Stimulated activated CD4-positive, alpha-beta T cell treated with anti-CD3 and anti-CD28 coated beads, Interleukin-1b, Interleukin-23, amount 100 ng/mL, for 4 hours (primary cell): ENCODE data around the gene BACH2.
"Not testable (repeated sequence)": the region's sequence is repeated elsewhere in the genome, so short reads cannot be mapped to it uniquely, and the experiment has no call there.

Experiments
- DNase-seq, 2 donors: peaks; one replicate each; pipeline ENCODE4 v3.0.0-alpha.2; 2020; ENCODE audit warnings: low read depth in 2 of 2

Gene BACH2

GRCh38 chr6:90214966-90215365, 81.7 kb downstream of the BACH2 start:
- no peak for DNase-seq

DNA sequence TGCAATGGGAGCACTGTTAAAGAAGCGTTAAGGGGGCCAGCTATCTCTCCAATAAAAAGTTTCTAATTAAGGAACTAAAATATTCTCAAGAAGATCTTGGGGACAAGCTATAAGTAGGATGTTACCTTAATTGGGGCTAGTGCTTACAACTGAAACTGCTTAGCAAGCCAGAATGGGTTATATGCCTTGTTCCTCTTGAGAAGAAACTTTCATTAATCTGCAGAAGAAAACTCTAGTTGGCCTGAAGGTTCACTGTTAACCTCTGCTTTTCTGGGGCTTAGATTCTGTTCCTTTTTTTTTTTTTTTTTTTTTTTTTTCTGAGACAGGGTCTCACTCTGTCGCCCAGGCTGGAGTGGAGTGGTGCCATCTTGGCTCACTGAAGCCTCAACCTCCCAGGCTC, 82.2 kb downstream of the BACH2 start:
- DNase-seq = no peak

DNA sequence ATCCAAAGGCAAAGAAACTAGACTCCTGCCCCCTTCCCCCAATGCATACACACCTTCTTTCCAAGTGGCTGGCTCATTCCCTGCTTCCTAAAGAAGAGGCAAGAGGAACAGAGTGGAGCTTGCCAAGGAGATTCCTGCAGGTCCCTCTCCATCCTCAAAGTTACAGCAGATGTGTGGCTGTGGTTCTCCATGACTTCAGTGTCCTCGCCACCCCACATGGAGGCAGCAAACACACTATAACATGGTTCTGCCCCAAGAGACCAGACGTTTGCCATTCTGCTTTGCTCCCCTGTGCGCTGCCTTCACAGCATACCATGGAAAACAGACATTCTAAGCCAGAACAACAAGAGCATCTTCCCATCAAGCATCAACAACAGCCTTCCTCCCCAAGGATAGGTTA, 84.4 kb downstream of the BACH2 start:
- no peak for DNase-seq

DNA sequence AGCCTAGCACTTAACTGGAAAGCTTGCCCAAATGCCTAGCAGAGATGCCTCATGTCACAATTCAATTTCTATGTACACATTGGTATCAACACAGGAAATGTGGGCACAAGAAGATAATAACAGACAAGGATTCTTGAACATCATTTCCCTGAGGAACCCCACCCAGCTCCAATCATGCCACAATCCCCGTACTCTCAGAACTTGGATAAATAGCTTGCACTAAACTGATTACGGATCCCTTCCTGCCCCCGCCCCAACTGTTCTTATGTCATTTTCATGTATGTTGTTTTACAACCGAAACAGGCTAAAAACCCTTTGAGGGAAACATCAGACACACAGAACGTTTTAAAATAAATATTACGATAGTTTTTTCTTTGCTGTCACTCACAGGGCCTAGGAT, 87.1 kb downstream of the BACH2 start:
- no peak for DNase-seq

GRCh38 chr6:90208690-90209089, 88.0 kb downstream of the BACH2 start:
- DNase-seq = not testable (repeated sequence)

DNA sequence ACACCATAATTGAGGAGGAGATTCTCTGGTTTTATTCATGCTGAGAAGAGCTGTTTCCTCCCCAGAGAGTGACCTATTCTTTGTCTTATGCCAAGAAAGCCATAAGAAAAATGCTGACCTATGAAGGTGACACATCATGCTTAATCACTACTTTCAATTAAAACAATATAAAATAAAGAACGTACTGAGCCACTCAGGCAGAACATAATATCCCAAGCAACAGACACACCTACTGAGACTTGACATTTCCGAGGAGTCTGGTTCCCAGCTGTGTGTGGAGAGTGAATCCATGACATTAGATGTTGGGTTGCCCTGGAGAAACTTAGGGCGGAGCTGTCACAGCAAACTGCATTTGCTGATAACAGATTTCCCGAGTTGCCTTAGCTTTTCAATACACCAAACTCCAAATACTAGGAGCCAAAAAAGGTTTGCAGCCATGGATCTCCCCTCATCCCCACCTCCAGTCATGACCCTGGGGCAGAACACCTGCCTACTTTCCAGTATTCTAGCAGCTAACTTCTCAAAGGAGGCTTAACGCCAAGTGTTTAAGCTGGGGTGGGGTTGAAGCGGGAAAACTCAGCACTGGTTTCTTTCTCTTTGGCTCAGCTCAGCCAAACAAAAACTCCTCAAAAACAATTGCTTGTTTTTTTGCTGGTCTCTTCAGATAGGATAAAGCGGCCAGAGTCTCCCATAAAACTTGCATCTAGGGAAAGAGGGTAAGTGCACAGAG, 92.2 kb downstream of the BACH2 start:
- DNase-seq = no peak

GRCh38 chr6:90203672-90204071, 93.0 kb downstream of the BACH2 start:
- DNase-seq = no peak

- no peak for DNase-seq
Observed at GRCh38 chr6:90202156-90202555, 94.5 kb downstream of the BACH2 start.

DNA sequence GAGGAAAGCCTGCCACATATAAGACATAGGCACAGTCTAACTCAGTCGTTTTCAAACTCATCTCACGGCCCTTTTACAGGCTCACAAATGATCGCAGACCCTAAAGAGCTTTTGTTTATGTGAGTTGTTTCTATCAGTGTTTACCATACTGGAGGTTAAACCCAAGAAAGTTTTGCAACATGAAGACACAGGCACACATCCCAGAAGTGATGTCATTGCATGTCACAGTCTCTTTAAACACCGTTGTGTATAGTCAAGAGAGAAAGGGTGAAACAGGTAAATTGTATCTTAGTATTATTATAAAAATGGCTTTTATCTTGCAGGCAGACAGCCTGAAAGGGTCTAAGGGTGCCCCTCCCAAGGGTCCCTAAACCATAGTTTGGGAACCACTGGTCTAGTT, 96.7 kb downstream of the BACH2 start:
- no peak for DNase-seq

DNA sequence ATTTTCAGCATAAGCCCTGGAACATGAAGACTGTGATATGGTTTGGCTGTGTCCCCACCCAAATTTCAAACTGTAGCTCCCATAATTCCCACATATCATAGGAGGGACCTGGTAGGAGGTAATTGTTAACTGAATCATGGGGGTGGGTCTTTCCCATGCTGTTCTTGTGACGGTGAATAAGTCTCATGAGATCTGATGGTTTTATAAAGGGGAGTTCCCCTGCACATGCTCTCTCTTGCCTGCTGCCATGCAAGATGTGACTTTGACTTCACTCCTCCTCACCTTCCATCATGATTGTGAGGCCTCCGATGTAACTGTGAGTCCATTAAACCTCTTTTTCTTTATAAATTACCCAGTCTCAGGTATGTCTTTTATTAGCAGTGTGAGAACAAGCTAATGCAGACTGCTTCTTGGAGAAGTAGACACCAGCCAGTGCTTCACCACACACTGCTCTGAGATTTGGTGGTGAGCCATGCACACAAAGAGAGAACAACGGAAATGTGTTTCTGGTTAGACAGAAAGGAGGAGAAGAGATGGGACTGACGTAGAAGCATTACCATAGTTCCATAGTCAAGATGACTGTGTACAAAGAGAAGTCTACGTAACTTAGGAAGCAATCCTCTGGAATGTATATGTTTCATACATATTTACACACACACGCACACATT, 97.8 kb downstream of the BACH2 start:
- no peak for DNase-seq

DNA sequence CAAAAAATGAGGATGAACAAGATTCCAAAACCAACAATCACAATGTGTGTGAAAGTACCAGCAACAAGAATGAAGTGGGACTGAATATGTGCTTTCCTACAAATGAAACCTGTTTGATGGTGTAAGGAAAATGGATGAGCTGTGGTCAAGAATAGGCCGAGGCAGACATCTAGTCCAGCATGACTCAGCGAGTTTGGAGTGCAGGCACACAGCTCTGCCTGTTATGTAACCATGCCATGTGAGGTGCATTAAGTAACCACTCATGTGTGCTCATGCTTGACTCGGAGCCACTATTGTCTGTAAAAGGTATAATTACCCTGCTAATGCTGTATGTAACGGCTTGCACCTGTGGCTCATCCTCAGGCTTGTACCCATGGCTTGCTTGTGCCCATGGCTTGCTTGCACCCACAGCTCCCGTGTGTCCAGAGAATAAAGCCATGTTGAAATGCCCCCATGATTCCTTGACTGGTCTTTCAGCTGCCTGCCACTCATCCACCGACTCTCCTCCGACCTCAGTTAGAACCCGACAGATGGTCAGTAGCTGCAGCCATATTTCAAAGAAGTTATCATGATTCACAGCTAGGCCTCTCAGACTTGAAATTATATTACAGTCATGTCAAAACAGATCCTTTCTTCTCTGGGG, 98.7 kb downstream of the BACH2 start:
- DNase-seq = no peak

DNA sequence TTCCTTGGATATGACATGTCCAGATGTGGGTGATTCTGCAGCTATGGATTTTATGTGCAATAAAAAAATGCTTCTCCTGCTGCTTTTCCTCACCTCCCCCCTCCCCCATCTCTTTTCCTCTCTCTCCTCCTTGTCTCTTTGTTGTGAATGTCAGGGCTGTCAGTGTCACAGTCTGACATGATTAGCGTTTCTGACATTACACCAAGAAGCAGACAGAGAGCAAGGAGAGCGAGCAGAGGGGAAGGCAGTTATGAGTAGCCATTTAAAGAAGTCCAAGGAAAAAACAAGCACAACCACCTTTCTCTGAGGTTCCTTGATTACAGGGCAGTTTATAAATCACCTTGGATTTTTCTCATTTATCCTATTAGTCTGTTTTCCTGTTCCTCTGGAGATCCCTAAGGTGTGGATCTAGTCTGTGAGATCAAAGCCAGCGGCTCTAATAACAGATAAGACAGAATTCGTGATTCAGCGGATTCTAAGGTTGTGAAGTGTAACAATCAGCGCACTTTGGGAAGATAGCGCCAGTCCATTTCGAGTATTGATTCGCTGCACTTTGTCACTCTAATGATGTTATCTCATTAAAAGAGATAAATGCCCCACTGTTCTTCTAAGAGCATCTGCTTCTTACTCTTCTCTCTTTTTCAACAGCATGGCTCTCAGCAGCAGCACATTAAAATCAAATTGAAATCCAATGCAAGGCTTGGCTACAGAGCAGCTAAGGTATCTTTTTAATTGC, 101.4 kb downstream of the BACH2 start:
- DNase-seq = no peak

GRCh38 chr6:90194371-90194841, 102.2 kb downstream of the BACH2 start:
- no peak for DNase-seq

GRCh38 chr6:90193359-90193758, 103.3 kb downstream of the BACH2 start:
- no peak for DNase-seq

- no peak for DNase-seq
Observed at GRCh38 chr6:90192857-90193256, 103.8 kb downstream of the BACH2 start.

GRCh38 chr6:90190752-90191395, 105.8 kb downstream of the BACH2 start:
- no peak for DNase-seq

DNA sequence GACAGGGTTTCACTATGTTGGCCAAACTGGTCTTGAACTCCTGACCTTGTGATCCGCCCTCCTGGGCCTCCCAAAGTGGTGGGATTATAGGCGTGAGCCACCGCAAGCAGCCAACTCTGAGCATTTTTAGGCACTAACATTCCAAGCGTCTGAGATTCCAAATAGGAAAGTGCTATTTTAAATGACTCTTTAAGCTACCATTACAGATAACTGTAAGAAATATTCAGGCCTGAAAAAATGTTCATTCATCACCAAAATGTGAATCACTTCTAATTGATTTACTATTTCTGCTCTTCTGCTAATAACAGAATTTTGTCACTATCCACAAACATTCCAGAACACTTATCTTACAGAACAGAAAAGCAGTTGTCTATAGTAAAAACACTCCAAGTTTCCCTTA, 106.5 kb downstream of the BACH2 start:
- no peak for DNase-seq

- no peak for DNase-seq
Observed at GRCh38 chr6:90187437-90188121, 109.1 kb downstream of the BACH2 start.

DNA sequence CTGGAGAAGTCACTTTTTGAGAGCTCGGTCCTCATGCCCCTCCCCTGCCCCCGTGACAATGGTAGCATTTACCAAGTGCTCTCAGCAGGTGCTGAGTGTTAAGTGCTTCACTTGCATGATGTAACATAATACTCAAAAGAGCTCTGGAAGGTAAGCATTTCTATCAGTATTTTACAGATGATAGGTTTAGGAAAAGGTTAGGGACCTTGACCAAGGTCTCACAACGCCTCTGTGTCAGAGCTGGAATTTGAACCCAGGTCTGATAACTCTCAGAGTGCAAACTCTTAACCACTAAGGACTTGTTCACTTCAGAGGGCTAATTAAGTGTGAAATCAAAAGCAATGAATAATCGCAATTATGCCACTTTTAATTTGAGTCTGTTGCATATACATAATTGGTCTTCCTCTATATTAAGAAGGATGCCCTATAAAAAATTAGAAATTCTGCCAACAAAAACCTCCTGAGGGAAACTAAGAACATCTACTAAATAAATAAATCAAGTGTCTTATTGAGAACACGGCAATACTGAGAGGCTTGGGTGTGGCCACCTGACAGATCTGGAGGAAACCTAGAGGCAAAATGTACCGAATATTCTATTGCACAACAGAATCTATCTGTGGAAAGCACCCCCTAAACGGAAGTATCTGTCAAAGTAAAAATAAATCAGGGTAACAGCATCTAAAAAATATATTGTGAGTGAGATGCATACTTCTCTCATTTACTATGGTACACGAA, 109.8 kb downstream of the BACH2 start:
- DNase-seq = no peak

DNA sequence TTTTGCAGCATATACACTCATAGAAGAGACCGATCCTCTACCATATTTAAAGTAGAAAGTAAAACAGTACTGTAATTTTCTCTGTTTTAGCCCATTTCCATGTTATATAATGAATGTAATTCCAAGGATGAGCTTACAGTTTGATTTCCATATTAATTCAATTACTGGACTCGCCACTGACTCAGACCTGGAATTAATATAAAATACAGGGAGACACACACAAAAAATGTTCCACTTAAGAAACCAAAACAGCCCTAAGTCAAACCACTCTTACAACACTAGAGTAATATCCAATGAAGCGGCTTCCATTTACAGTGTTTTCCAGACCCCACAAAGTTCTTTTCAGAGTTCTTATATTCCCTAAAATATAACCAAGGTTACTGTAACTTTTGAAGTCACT, 110.6 kb downstream of the BACH2 start:
- no peak for DNase-seq
